Urinary bladder (tissue), 4 donors: ENCODE data around the gene EGLN2. TPM values are rescaled to one million over a fixed set of nuclear protein-coding genes. Genes with fewer than 3 reads are reported as not detected.
"Not testable (repeated sequence)": the region's sequence is repeated elsewhere in the genome, so short reads cannot be mapped to it uniquely, and the experiment has no call there.

Source experiments
- DNase-seq: peaks from one replicate; pipeline ENCODE4 v3.0.0-alpha.2; 2015; ENCODE audit errors: extremely low spot score
- H3K27ac ChIP-seq: one replicate; pipeline ENCODE4 v1.5.1; 2013; ENCODE audit warnings: low read depth, mild to moderate bottlenecking, moderate library complexity
- H3K36me3 ChIP-seq: one replicate; pipeline ENCODE4 v1.6.1; 2013; ENCODE audit warnings: mild to moderate bottlenecking, moderate library complexity; ENCODE audit not compliant: insufficient read depth
- H3K4me1 ChIP-seq: one replicate; pipeline ENCODE4 v1.6.1; 2013; ENCODE audit warnings: mild to moderate bottlenecking, moderate library complexity; ENCODE audit not compliant: insufficient read depth
- H3K4me3 ChIP-seq: one replicate; pipeline ENCODE4 v1.5.1; 2013; ENCODE audit warnings: low read depth, low read length
- WGBS: extraction: QIAGEN DNeasy Blood & Tissue Kit; methylation state at CpG from one replicate; pipeline ENCODE4 v1.1.7; 2013; 5-methylcytosine and 5-hydroxymethylcytosine counted together
- polyA plus RNA-seq: library from polyadenylated mRNA; stranded (reverse); fragments of 200-250 nt; gene quantifications from one replicate; pipeline ENCODE4 v1.2.3, GENCODE V29; 2013
- total RNA-seq: library from RNA; depleted of rRNA; stranded (reverse); fragments of >200 nt; gene quantifications from one replicate; pipeline ENCODE4 v1.2.3, GENCODE V29; 2014
- donor health status: healthy with polysubstance abuse.
- donor health status: healthy.

Gene EGLN2
- total and polyA plus RNA-seq, 2 donors, result 39.5 to 122 TPM

DNA sequence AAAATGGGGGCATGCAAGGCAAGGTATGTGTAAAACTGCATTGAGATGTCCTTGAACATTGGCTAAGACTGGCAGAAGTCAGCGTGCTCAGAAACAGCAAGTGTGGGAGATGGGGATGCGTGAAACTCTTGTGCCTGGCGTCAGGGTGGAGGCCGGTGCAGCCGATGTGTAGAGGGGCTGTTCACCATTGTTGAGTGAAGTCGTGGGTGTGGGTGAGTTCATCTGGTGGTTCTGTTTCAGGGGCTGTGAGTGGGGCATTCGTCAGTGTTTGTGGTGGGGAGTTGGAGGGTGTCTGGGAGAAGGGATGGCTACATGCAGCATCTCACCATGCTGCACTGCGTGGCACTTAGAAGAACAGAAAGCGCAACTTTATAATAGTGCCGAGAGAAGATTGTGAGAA, 35.0 kb upstream of the EGLN2 start:
- peaks cover 6% of the 10 kb centered on the region for H3K36me3 ChIP-seq
- WGBS, result 90% methylated on average over 10 of the region's 10 CpGs

GRCh38 chr19:40766385-40766784, 32.6 kb upstream of the EGLN2 start:
- not testable (repeated sequence) for DNase-seq, H3K27ac ChIP-seq, H3K4me3 ChIP-seq, H3K4me1 ChIP-seq, H3K36me3 ChIP-seq
- 97% methylated on average over 13 of the region's 13 CpGs for WGBS

More for the DNA sequence above, 35.0 kb upstream of the EGLN2 start:
- no peaks in the 10 kb centered on the region for H3K4me1 ChIP-seq
- H3K27ac ChIP-seq, result no peak overlapping the region
- no peak overlapping the region for H3K4me3 ChIP-seq
- DNase-seq, result no peak

GRCh38 chr19:40768869-40769268, 30.1 kb upstream of the EGLN2 start:
- no peak overlapping the region for H3K4me3 ChIP-seq
- WGBS, result 75% methylated on average over 5 of the region's 5 CpGs
- H3K27ac ChIP-seq, result no peak overlapping the region
- H3K36me3 ChIP-seq, result no peaks in the 10 kb centered on the region
- H3K4me1 ChIP-seq, result no peaks in the 10 kb centered on the region
- DNase-seq, result no peak

DNA sequence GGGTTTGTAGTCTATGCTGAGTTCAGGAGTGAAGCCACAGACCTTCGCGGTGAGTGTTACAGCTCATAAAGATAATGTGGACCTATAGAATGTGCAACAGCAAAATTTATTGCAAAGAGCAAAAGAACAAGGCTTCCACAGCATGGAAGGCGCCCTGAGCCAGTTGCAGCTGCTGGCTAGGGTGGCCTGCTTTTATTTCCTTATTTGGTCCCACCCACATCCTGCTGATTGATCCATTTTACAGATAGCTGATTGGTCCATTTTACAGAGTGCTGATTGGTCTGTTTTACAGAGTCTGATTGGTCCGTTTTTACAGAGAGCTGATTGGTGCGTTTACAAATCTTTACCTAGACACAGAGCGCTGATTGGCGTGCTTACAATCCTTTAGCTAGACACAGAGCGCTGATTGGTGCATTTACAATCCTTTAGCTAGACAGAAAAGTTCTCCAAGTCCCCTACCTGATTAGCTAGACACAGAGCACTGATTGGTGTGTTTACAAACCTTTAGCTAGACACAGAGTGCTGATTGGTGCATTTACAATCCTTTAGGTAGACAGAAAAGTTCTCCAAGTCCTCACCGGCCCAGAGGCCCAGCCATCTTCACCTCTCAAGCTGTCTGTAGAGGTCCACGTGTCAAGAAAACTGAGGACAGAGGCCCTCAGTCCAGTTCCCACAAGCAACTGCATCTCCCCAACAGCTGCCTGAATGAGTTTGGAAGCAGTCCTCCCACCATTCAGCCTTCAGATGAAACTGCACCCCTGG, 27.7 kb upstream of the EGLN2 start:
- 77% methylated on average over 10 of the region's 10 CpGs for WGBS
- H3K36me3 ChIP-seq, H3K27ac ChIP-seq, H3K4me3 ChIP-seq, DNase-seq, H3K4me1 ChIP-seq: not testable (repeated sequence)

- WGBS, result 85% methylated on average over 9 of the region's 9 CpGs
- Histone ChIP-seq H3K27ac (no peak within 1 kb of the TSS), H3K4me1 (no peaks in the 10 kb centered on the region), H3K4me3 (no peak within 1 kb of the TSS), H3K36me3 (no peaks in the 10 kb centered on the region)
- no peak for DNase-seq
These were observed 23.9 kb upstream of the EGLN2 start, which contains the start of gene MIA for GRCh38 chr19:40774916-40775631. Gene MIA, plus strand, starts transcription at chr19:40775521. Its CDS starts 22 bp downstream, at chr19:40775543.

DNA sequence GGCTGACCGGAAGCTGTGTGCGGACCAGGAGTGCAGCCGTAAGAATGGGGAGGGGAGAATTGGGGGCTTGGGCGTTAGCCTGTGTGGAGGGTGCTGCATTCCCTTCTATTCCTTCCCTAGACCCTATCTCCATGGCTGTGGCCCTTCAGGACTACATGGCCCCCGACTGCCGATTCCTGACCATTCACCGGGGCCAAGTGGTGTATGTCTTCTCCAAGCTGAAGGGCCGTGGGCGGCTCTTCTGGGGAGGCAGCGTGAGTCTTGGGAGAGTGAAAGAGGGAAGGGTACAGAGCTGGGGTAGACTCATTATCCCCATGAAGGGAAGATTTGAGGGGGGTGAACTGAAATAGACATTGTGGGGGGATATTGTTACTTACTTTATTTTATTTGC, 23.4 kb upstream of the EGLN2 start:
- H3K4me1 ChIP-seq, result no peaks in the 10 kb centered on the region
- DNase-seq, result no peak
- no peak overlapping the region for H3K4me3 ChIP-seq
- 90% methylated on average over 10 of the region's 10 CpGs for WGBS
- no peak overlapping the region for H3K27ac ChIP-seq
- H3K36me3 ChIP-seq, result no peaks in the 10 kb centered on the region

DNA sequence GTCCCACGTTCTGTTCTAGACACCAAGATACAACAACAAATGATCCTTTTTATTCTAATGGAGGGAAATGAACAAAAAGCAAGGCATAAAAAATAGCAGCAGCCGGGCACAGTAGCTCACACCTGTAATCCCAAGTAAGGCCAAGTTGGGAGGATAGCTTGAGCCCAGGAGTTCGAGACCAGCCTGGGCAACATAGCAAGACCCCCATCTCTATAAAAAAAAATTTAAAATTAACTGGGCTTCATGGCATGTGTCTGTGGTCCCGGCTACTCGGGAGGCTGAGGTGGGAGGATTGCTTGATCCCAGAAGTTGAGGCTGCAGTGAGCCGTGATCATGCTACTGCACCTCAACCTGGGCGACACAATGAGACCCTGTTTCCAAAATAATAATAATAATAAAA, 22.6 kb upstream of the EGLN2 start:
- Histone ChIP-seq H3K4me1 (no peaks in the 10 kb centered on the region), H3K36me3 (no peaks in the 10 kb centered on the region), H3K27ac (no peak overlapping the region), H3K4me3 (no peak overlapping the region)
- DNase-seq, result no peak
- WGBS, result 78% methylated on average over 7 of the region's 7 CpGs

GRCh38 chr19:40776932-40777644, 21.9 kb upstream of the EGLN2 start:
- Histone ChIP-seq H3K36me3 (no peaks in the 10 kb centered on the region), H3K4me1 (no peaks in the 10 kb centered on the region), H3K27ac (peak overlapping the region; percentile 79), H3K4me3 (peak overlapping the region; percentile 44)
- WGBS, result 10% methylated on average over 13 of the region's 13 CpGs
- DNase-seq, result peak; percentile 94

DNA sequence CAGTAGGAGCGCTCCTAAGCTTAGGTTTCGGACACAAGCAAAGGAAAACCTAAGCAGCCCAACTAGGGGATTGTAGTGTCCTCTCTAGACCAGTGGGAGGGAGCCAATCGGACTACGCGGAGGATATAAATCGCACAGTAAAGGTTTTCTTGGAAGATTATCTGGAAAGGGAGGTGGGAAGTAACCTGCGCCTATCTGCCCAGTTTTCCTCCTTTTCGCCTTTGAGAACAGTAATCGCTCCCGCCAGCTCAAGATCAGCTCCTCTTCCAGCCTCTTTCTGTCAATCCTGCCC, 21.4 kb upstream of the EGLN2 start:
- Histone ChIP-seq H3K4me1 (no peaks in the 10 kb centered on the region), H3K27ac (peak overlapping the region; percentile 79), H3K4me3 (peak overlapping the region; percentile 44), H3K36me3 (no peaks in the 10 kb centered on the region)
- no peak for DNase-seq
- WGBS, result under 1% methylated on average over 10 of the region's 10 CpGs

GRCh38 chr19:40777937-40778705, 20.9 kb upstream of the EGLN2 start, which contains the start of gene RAB4B:
Gene RAB4B, plus strand, starts transcription at chr19:40778247. Its CDS starts 129 bp downstream, at chr19:40778376.
- H3K27ac ChIP-seq, result peak within 1 kb of the TSS; percentile 97
- H3K4me1 ChIP-seq, result no peaks in the 10 kb centered on the region
- WGBS, result under 1% methylated on average over 56 of the region's 56 CpGs
- peak; percentile 99 for DNase-seq
- peak within 1 kb of the TSS; percentile 49 for H3K4me3 ChIP-seq
- H3K36me3 ChIP-seq, result no peaks in the 10 kb centered on the region

GRCh38 chr19:40778706-40779284, 20.2 kb upstream of the EGLN2 start:
- no peak for DNase-seq
- peak overlapping the region; percentile 49 for H3K4me3 ChIP-seq
- WGBS, result 7% methylated on average over 7 of the region's 7 CpGs
- no peak overlapping the region for H3K27ac ChIP-seq
- H3K4me1 ChIP-seq, result no peaks in the 10 kb centered on the region
- no peaks in the 10 kb centered on the region for H3K36me3 ChIP-seq

DNA sequence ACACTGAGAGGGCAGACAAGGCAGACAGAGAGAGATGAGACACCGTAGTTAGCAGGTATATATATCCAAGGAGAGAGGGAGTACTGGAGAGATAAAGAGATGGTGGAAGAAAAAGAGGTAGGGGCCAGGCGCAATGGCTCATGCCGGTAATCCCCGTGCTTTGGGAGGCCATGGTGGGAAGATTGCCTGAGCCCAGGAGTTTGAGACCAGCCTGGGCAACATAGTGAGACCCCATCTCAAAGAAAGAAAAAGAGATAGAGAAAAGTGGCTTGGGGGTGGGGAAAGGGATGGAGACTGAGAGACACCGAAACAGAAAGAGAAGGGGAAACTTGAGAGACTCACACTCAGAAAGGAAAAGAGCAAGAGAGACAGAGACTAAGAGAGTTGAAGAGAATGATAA, 18.4 kb upstream of the EGLN2 start:
- no peaks in the 10 kb centered on the region for H3K4me1 ChIP-seq
- H3K36me3 ChIP-seq, result no peaks in the 10 kb centered on the region
- 94% methylated on average over 5 of the region's 5 CpGs for WGBS
- no peak overlapping the region for H3K4me3 ChIP-seq
- DNase-seq, result no peak
- H3K27ac ChIP-seq, result no peak overlapping the region

- WGBS, result 96% methylated on average over 7 of the region's 7 CpGs
- no peaks in the 10 kb centered on the region for H3K4me1 ChIP-seq
These were observed 17.9 kb upstream of the EGLN2 start for GRCh38 chr19:40781140-40781539.

More at GRCh38 chr19:40781140-40781539, 17.9 kb upstream of the EGLN2 start:
- H3K36me3 ChIP-seq, result no peaks in the 10 kb centered on the region
- no peak overlapping the region for H3K27ac ChIP-seq
- H3K4me3 ChIP-seq, result no peak overlapping the region
- no peak for DNase-seq
